Neutrophil (primary cell): ENCODE data around the gene CAP1.

Source experiments
- H3K27ac ChIP-seq: fragments of 200-600 bp; sonication (generic); 2 replicates; pipeline ENCODE4 v1.5.1; 2016; ENCODE audit warnings: mild to moderate bottlenecking, moderate library complexity
- H3K27me3 ChIP-seq: fragments of 200-600 bp; sonication (generic); 2 replicates; pipeline ENCODE4 v1.6.0; 2016; ENCODE audit warnings: mild to moderate bottlenecking
- H3K36me3 ChIP-seq: fragments of 200-600 bp; sonication (generic); 2 replicates; pipeline ENCODE4 v1.5.1; 2017
- H3K4me1 ChIP-seq, 2 experiments: fragments of 200-600 bp in 1 of 2; sonication (generic) in 1 of 2; 1 replicate in 1 of 2; 2 replicates in 1 of 2; pipeline versions ENCODE4 v1.5.1 to v1.6.1; 2013 to 2016; ENCODE audit warnings: low read depth in 1 of 2, low read length in 1 of 2, mild to moderate bottlenecking in 1 of 2, moderate library complexity in 1 of 2; ENCODE audit not compliant: control insufficient read depth in 1 of 2, insufficient read depth in 1 of 2
- H3K4me3 ChIP-seq, 2 experiments: fragments of 200-600 bp in 1 of 2; sonication (generic) in 1 of 2; 1 replicate in 1 of 2; 2 replicates in 1 of 2; pipeline ENCODE4 v1.5.1; 2013 to 2016; ENCODE audit warnings: low read depth in 1 of 2, low read length in 1 of 2, mild to moderate bottlenecking in 1 of 2, moderate library complexity in 1 of 2
- H3K9me3 ChIP-seq: fragments of 200-600 bp; sonication (generic); 2 replicates; pipeline ENCODE4 v1.5.1; 2016
- CTCF ChIP-seq: fragments of 200-600 bp; sonication (generic); IDR thresholded peaks from 2 replicates; pipeline ENCODE4 v1.5.1; 2016; ENCODE audit warnings: antibody characterized with exemption

The CAP1 gene

DNA sequence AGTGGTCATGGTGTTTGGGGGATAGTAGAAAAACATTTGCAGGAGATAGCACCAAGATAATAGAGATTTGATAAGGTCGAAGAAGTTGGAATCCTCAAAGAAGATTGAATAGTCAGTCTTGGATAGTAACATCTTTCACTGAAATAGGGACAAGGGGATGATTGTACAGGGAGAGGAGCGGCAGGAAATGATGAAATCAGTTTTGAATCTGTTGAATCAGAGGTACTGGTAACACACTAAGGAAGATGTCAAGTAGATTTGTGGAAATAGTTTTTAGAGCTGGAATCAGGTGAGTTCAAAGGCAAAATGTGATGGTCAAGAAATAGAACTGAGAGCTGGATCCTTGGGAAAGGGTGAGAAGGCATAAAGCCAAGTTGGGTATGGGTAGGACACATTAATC lies 26.5 kb downstream of the CAP1 start:
- peak overlapping the region; percentile 96 for H3K27ac ChIP-seq
- no peak for TF ChIP-seq CTCF
- peaks cover 65 to 74% of the 10 kb centered on the region in 2 experiments for H3K4me1 ChIP-seq

GRCh38 chr1:40067851-40068250 lies 27.3 kb downstream of the CAP1 start:
- peaks cover 65 to 68% of the 10 kb centered on the region in 2 experiments for H3K4me1 ChIP-seq
- peaks cover 100% of the 10 kb centered on the region for H3K36me3 ChIP-seq
- no peak for TF ChIP-seq CTCF
- H3K27ac ChIP-seq = peak overlapping the region; percentile 96
- no peaks in the 10 kb centered on the region for H3K9me3 ChIP-seq
- no peak overlapping the region for H3K4me3 ChIP-seq
- H3K27me3 ChIP-seq = no peaks in the 10 kb centered on the region

More for the DNA sequence above, 26.5 kb downstream of the CAP1 start:
- Histone ChIP-seq H3K36me3 (peaks cover 100% of the 10 kb centered on the region), H3K27me3 (no peaks in the 10 kb centered on the region), H3K4me3 (peak overlapping the region in 1 of 2 experiments; percentile 3), H3K9me3 (no peaks in the 10 kb centered on the region)

DNA sequence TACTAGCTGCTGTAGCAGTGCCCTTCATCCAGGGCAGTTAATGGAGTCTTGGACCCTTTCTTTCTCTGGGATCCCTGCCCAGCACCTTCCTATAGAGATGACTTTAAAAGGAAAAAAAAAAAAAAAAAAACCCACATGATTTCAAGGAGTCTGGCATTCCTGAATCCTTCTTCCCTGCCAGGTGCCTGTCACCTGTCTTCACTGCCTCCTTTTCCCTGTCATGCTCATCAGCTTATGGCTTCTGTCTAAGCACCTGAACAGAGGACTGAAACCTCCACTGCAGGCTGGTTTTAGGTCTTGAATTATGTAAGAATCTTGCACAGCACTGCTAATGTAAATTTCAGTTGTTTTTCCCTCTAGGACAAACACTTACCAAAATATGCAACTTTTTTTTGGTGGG lies 31.6 kb downstream of the CAP1 start:
- TF ChIP-seq CTCF = no peak
- Histone ChIP-seq H3K4me3 (no peak overlapping the region), H3K9me3 (no peaks in the 10 kb centered on the region), H3K36me3 (peaks cover 93% of the 10 kb centered on the region), H3K27me3 (no peaks in the 10 kb centered on the region), H3K27ac (peak overlapping the region; percentile 77), H3K4me1 (peaks cover 65 to 68% of the 10 kb centered on the region in 2 experiments)

DNA sequence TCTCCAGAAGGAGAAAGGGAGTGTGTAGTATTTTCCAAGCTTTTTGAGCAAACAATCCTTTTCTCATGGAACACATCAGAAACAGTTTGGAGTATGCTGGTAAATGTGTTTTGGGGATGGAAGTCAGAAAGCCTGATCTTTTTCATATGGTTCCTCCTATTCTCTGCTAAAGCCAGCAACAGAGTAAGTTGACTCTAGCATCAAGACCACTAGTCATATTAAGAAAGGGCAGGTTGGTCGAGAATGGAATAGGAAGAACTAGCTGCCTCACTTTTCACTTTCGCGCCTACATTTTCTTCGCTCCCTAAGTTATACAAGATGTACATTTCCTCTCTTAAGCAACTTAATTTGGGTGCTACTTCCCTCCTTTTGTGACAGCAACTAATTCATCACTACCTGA lies 32.5 kb downstream of the CAP1 start:
- H3K36me3 ChIP-seq = peaks cover 93% of the 10 kb centered on the region
- no peak for TF ChIP-seq CTCF
- H3K9me3 ChIP-seq = no peaks in the 10 kb centered on the region
- peak overlapping the region; percentile 77 for H3K27ac ChIP-seq
- H3K4me1 ChIP-seq = peaks cover 56 to 64% of the 10 kb centered on the region in 2 experiments
- no peak overlapping the region for H3K4me3 ChIP-seq
- H3K27me3 ChIP-seq = no peaks in the 10 kb centered on the region

DNA sequence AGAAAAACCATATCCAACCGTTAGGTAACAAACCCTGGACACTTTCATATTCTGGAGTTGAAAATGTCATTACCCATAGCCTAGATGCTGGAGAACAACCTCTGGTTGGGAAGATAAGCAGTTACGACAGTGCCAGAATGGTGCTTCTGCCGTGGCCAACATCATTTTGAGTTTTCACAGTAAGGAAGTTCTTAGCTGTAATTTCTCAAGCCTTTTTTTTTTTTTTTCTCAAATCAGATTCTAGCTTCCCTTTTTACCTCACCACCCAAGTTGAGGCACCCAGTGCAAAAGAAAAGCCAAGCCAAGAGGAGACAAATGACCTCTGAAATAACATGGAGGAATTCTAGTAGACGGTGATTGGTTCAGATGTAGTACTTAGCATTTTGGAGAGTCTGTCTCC lies 34.7 kb downstream of the CAP1 start:
- Histone ChIP-seq H3K4me3 (peak overlapping the region in 1 of 2 experiments; percentile 11), H3K9me3 (no peaks in the 10 kb centered on the region), H3K27ac (peak overlapping the region; percentile 77), H3K4me1 (peaks cover 71 to 76% of the 10 kb centered on the region in 2 experiments), H3K27me3 (no peaks in the 10 kb centered on the region), H3K36me3 (peaks cover 84% of the 10 kb centered on the region)
- no peak for TF ChIP-seq CTCF

GRCh38 chr1:40076895-40077312 lies 36.4 kb downstream of the CAP1 start:
- Histone ChIP-seq H3K36me3 (peaks cover 71% of the 10 kb centered on the region), H3K9me3 (no peaks in the 10 kb centered on the region), H3K4me3 (no peak overlapping the region), H3K27ac (peak overlapping the region; percentile 77), H3K4me1 (peaks cover 75 to 78% of the 10 kb centered on the region in 2 experiments), H3K27me3 (no peaks in the 10 kb centered on the region)
- no peak for TF ChIP-seq CTCF
